Activated CD8-positive, alpha-beta memory T cell treated with anti-CD3 and anti-CD28 coated beads for 24 hours (primary cell): ENCODE results near the gene ZNF280D.

ENCODE experiments used
- DNase-seq: peaks from one replicate; pipeline ENCODE4 v3.0.0-alpha.2; 2020

Gene ZNF280D

DNA sequence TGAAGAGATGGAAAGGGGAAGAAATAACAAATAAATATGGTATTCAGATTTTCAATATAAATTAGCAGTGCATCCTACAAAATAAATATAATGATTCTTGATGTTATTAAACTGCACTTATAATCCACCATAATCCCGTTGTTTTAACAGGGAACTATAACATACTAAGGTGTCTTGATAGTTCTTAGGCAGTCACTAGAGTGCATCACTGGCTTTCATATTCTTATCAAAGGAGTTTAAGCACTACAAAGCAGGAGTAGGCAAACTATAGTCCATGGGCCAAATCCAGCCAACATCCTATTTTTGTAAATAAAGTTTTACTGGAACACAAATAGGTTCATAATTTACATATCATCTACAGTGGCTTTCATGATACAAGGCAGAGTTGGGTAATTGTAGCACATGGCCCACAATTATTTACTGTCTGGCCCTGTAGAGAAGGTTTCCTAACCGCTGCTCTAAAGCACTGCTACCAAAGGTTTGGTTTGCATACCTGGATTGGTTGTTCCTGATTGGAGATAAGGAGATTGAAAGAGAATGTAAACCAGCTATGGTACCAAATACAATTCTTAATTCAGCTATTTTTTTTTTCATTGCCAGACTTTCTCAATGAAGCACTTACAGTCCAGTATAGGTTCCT is 104.3 kb downstream of the ZNF280D start:
- no peak for DNase-seq

DNA sequence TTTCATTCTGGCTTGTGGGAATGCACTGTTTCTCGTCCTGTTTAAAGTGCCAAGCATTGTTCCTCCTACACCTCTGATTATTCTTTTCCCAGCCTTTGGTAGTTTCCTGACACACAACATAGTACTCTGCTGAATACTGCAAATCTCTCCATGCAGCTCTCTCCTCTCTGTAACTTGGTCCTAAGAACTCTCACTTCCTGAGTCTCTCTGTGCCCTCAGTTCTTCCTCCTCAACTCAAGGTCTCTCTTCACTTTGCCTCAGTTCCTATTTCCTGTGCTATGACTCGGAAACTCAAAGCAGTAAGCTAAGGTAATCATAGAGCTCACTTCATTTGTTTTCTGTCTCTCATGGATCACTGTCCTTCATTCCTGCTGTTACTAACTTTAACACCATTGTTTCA is 113.4 kb downstream of the ZNF280D start:
- DNase-seq: no peak

DNA sequence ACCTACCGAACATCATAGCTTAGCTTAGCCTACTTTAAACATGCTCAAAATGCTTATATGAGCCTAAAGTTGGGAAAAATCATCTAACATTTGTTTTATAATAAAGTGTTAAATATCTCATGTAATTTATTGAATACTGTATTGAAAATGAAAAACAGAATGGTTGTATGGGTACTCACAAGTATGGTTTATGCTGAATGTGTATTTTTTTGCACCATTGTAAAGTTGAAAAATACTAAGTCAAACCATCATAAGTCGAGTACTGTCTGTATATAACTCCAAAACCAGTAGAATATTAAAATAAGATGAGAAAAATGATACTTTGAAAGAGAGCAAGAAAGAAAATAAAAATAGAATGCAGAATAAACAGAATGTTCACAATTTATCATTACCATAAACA is 115.7 kb downstream of the ZNF280D start:
- no peak for DNase-seq

DNA sequence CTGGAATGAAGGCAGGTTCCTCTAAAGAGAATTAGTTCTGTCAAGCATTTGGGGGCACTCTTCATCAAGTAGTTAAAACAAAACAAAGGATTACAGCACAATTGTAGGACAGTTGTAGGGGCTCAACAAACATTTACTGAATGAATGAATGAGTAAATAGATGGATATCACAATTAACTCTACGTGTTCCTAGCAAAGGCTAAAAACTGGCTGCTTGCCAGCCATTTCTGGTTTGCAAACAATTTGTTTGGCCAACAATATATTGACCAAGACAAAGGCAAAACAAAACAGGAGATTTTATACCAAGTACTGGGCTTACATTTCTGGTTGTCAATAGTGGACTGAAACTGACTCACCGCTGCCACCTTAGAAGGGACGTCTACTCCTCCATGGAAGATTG is 116.8 kb downstream of the ZNF280D start:
- no peak for DNase-seq

DNA sequence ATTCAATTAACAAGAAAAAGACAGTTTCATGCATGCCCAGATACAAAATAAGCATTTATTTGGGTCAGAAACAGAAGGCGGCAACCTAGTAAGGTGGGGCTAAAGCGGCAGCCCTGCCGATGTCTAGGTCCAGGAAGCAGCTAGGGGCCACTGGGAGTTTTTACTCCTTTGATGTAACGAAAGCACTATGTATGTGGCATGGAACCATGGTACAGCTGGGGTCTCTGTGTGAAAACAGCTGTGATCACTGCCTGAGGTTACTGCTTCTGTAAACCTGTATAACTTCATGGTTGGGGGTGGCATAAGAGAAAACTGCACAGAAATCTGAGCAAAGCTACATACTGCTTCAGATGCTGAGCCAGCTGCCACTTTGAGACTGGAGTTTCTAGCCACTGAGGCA is 119.5 kb downstream of the ZNF280D start:
- DNase-seq: no peak

DNA sequence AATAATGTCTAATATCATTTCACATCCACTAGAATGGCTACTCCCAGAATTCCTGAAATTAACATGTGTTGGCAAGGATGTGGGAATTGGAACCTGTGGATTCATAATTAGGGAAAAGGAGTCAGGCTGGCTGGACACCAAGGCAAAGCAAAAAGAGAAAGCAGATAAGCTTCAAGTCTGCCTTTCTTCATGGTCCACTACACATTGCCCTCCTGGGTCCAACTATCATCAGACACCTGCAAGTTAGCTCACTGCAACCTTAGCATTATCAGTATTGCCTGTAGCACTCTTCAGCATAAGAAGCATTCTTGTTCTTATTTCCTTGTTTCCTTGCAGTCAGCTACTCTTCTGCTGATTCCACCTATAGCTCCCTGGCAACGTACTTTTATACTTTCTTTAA is 124.3 kb downstream of the ZNF280D start:
- DNase-seq: no peak

DNA sequence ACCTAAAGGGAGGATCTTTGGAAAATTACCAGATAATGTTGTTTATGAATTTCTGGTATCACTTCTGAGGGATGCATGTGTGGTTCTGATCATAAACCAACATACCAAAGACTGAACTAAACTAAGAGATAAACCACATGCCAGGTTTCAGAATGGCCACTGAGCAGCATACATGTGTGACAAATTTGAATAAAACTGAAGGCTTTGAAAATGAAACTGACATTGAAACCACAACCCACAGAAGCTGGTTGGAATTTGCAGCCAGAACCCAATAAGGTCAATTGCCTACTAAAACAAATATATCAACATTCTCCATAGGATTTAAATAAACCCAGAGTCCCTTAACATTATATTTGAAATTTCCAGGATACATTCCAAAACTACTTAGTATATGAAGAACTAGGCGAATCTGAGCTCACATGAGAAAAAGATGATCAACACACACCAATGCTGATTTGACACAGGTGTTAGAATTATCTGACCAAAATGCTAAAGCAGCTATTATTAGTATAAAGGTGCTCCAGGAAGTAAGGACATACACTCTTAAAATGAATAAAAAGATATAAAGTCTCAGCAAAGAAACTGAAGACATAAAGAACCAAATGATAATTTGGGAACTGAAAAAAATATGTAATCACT is 125.0 kb downstream of the ZNF280D start:
- no peak for DNase-seq

DNA sequence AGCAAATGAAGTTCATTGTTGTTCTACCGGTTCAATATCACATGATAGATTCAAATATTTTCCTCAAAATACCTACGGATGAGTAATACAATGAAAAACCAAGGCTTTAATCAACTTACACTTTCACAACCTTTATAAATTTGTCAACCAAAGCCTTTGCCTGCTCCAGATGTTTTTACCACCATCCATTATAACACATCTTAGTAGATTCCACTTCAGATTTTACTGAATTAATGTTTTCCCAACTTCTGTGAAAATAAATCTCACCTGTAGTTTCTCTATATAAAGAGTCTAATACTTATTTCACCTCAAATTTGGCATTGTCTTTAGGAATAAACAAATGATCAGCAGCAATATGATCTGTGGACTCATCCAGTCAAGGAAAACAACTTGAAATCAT is 131.1 kb downstream of the ZNF280D start:
- no peak for DNase-seq

DNA sequence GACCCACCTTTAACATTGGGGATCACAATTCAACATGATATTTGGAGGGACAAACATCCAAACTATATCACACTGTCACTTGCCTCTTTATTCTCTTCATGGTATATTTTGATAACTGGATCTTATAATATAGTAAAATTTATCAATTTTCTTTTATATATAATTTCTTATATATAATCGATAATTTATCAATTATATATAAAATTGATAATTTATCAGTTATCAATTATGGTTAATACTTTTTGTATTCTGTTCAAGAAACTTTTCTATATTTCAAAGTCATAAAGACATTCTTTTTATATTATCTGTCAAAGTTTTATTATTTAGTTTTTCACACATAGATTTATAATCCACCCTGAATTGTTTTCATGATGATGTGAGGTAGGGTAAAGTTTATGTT is 132.9 kb downstream of the ZNF280D start:
- DNase-seq: no peak

DNA sequence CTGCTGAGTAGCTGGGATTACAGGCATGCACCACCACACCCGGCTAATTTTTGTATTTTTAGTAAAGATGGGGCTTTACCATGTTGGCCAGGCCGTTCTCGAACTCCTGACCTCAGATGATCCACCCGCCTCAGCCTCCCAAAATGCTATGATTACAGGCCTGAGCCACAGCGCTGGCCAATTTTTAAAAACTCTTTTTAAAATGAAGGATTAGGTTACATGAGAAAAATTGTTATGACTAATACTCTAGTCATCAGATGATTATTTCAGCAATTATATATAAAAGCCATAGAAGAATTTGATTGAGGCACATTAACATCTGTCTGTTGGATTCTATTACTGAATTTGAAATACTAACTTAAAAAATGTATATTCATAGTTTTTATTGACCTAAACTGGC is 134.3 kb downstream of the ZNF280D start:
- DNase-seq: no peak

DNA sequence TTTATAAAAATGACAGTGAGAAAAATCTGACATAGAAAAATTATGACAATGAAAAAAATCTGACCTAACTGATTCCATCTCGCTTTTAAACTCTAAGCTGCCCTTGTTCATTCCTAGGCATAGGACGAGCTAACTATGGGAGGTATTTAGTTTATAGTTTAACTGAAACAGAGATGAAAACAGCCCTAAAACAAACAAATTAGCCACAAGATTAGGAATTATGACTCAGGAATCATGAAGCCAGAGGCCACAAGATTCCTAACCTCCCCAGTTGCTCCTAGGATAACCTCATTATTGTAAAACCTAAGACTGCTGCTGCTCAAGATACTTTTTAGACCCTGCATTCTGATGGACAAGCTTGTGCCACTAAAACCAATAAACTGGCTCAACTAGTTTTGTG is 145.6 kb downstream of the ZNF280D start:
- DNase-seq: no peak

DNA sequence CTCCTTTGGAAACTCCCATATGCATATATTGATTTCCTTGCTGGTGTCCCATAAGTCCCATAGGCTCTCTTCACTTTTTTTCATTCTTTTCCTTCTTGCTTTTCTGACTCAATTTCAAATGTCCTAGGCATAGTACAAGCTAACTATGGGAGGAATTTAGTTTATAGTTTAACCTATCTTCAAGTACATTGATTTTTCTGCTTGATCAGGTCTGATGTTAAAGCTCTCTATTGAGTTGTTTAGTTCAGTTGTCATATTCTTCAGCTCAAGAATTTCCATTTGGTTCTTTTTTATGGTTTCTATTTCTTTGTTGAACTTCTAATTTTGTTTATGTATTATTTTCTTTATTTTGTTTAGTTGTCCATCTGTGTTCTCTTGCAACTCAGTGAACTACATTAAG is 147.1 kb downstream of the ZNF280D start:
- no peak for DNase-seq

DNA sequence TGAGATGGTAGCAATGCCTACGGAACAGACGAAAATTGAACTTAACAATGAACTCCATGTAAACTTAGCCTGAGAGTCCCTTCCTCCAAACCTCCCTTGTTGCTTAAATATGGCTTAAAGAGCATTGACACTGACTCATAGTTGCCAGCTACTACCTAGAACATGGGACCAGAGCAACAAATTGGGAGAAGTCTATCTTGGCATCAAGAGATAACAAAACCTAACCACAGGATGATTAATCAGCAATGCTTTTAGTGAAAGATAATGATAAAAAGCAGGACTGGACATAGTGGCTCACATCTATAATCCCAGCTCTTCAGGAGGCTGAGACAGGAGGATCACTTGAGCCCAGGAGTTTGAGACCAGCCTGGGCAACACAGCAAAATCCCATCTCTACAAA is 150.5 kb downstream of the ZNF280D start:
- DNase-seq: no peak
